ENCODE measurements around the gene WDR12.
"Not testable (repeated sequence)": the region's sequence is repeated elsewhere in the genome, so short reads cannot be mapped to it uniquely, and the experiment has no call there.

WDR12 gene

DNA sequence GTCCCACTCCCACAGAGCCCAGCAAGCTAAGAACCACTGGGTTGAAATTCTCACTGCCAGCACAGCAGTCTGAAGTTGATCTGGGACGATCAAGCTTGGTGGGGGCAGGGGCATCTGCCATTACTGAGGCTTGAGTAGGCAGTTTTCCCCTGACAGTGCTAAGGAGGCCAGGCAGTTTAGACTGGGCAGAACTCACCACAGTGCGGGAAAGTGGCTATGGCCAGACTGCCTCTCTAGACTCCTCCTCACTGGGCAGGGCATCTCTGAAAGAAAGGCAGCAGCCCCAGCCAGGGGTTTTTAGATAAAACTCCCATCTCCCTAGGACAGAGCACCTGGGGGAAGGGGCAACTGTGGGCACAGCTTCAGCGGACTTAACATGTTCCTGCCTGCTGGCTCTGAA, 62.1 kb downstream of the WDR12 start:
- not testable (repeated sequence) for H3K4me1 Mint-ChIP-seq (ENCODE audit: low read depth); H3K9me3 Mint-ChIP-seq; H3K36me3 Mint-ChIP-seq (ENCODE audit: low read depth); H3K27me3 Mint-ChIP-seq; H3K4me3 Mint-ChIP-seq; H3K27ac Mint-ChIP-seq

DNA sequence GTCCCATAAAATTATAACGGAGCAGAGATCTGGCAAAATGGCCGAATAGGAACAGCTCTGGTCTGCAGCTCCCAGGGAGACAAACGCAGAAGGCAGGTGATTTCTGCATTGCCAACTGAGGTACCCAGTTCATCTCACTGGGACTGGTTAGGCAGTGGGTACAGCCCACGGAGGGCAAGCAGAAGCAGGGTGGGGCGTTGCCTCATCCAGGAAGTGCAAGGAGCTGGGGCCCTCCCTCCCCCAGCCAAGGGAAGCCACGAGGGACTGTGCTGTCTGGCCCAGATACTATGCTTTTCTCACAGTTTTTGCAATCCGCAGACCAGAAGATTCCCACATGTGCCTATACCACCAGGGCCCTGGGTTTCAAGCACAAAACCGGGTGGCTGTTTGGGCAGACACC, 62.7 kb downstream of the WDR12 start:
- peaks cover 3% of the 10 kb centered on the region for H3K9me3 Mint-ChIP-seq
- H3K36me3 Mint-ChIP-seq (ENCODE audit: low read depth): no peaks in the 10 kb centered on the region
- peaks cover 7% of the 10 kb centered on the region for H3K4me1 Mint-ChIP-seq (ENCODE audit: low read depth)
- H3K4me3 Mint-ChIP-seq: no peak overlapping the region
- no peak overlapping the region for H3K27ac Mint-ChIP-seq
- H3K27me3 Mint-ChIP-seq: no peaks in the 10 kb centered on the region

DNA sequence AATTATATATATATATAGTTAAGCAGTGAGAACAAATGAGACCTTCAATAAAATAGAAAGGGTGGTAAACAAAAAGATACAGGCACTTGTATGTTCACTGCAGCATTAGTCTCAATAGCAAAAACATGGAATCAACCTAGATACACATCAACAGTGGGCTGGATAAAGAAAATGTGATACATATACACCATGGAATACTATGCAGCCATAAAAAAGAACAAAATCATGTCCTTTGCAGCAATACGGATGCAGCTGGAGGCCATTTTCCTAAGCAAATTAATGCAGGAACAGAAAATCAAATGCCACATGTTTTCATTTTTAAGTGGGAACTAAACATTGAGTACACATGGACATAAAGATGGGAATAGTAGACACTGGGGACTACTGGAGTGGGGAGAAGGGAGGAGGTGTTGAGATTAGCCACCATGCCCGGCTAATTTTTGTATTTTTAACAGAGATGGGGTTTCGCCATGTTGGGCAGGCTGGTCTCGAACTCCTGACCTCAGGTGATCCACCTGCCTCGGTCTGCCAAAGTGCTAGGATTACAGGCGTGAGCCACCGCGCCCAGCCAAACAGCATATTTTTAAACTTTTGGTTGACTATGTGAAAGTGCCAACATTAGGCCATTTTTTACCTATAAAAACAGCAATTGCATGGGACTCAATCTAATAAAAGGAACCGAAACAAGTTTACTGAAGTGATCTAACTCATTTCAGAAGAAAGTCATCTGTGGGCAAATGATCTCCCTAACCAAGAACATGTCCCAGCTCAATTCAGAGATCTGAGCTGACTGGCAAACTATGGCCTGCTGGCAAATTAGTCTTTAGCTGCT, 63.6 kb downstream of the WDR12 start:
- peaks cover 7% of the 10 kb centered on the region for H3K36me3 Mint-ChIP-seq (ENCODE audit: low read depth)
- peaks cover 7% of the 10 kb centered on the region for H3K9me3 Mint-ChIP-seq
- H3K27ac Mint-ChIP-seq: no peak overlapping the region
- H3K4me1 Mint-ChIP-seq (ENCODE audit: low read depth): peaks cover 7% of the 10 kb centered on the region
- H3K4me3 Mint-ChIP-seq: no peak overlapping the region
- no peaks in the 10 kb centered on the region for H3K27me3 Mint-ChIP-seq

DNA sequence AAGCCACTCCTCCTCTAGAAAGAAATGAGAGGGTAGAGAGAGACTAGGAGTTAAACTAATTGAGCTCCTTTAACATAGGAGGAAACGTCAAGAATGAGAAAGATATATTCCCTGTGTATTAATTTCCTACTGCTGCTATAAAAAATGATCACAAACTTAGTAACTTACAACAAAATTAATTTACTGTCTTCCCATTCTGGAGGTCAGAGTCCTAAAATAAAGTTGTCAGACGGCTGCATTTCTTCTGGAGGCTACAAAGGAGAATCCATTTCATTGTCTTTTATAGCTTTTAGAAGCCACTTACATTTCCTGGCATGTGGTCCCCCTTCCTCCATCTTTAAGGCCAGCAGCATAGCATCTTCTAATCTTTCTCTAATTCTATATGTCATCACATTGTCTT, 66.8 kb downstream of the WDR12 start:
- H3K4me3 Mint-ChIP-seq: no peak overlapping the region
- H3K27me3 Mint-ChIP-seq: no peaks in the 10 kb centered on the region
- peaks cover 14% of the 10 kb centered on the region for H3K36me3 Mint-ChIP-seq (ENCODE audit: low read depth)
- peaks cover 11% of the 10 kb centered on the region for H3K9me3 Mint-ChIP-seq
- no peak overlapping the region for H3K27ac Mint-ChIP-seq
- peaks cover 7% of the 10 kb centered on the region for H3K4me1 Mint-ChIP-seq (ENCODE audit: low read depth)

GRCh38 chr2:202842690-202843089, 68.8 kb downstream of the WDR12 start:
- H3K4me1 Mint-ChIP-seq (ENCODE audit: low read depth): no peaks in the 10 kb centered on the region
- no peaks in the 10 kb centered on the region for H3K27me3 Mint-ChIP-seq
- H3K4me3 Mint-ChIP-seq: no peak overlapping the region
- no peak overlapping the region for H3K27ac Mint-ChIP-seq
- H3K9me3 Mint-ChIP-seq: peaks cover 9% of the 10 kb centered on the region
- H3K36me3 Mint-ChIP-seq (ENCODE audit: low read depth): peaks cover 14% of the 10 kb centered on the region

DNA sequence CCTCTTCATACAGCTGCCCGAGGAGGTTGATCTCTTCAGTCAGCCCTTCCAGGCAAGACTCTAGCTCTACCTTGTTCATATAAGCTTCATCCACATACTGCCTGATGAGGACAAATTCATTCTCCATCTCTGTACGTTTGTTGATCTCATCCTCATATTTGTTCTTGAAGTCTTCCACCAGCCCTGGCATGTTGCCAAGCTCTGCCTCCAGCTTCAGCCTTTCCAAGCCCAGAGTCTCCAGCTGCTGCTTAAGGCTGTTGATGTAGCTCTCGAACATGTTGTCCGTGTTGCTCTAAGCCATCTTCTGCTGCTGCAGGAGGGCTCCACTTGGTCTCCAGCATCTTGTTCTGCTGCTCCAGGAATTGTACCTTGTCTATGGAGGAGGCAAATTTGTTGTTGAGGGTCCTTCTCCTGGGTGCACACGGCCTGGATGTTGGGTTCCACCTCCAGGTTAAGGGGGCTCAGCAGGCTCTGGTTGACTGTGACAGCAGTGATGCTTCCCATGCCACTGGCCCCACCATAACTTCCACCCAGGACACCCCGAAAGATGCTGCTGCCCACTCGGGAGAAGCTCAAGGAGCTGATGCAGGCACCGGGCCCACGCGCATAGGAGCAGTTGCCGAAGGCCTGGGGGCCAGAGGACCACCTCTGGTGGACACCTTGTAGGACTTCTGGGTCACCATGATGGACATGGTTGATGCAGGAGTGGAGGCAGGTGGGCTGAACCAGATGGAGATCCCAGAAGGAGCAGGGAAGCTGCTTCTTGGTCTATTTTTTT, 70.2 kb downstream of the WDR12 start:
- Mint-ChIP-seq H3K27ac (no peak overlapping the region), H3K36me3 (ENCODE audit: low read depth) (peaks cover 14% of the 10 kb centered on the region), H3K9me3 (peaks cover 9% of the 10 kb centered on the region), H3K4me3 (no peak overlapping the region), H3K4me1 (ENCODE audit: low read depth) (no peaks in the 10 kb centered on the region), H3K27me3 (no peaks in the 10 kb centered on the region)

- H3K4me1 Mint-ChIP-seq (ENCODE audit: low read depth): peaks cover 10% of the 10 kb centered on the region
- H3K9me3 Mint-ChIP-seq: no peaks in the 10 kb centered on the region
- no peak overlapping the region for H3K27ac Mint-ChIP-seq
- no peaks in the 10 kb centered on the region for H3K36me3 Mint-ChIP-seq (ENCODE audit: low read depth)
- H3K4me3 Mint-ChIP-seq: peak overlapping the region; percentile 19
- no peaks in the 10 kb centered on the region for H3K27me3 Mint-ChIP-seq
These were observed 79.9 kb downstream of the WDR12 start for GRCh38 chr2:202831242-202832220.

- Mint-ChIP-seq H3K4me3 (no peak overlapping the region), H3K36me3 (ENCODE audit: low read depth) (no peaks in the 10 kb centered on the region), H3K27ac (no peak overlapping the region), H3K27me3 (no peaks in the 10 kb centered on the region), H3K9me3 (no peaks in the 10 kb centered on the region), H3K4me1 (ENCODE audit: low read depth) (no peaks in the 10 kb centered on the region)
These were observed 86.6 kb downstream of the WDR12 start for GRCh38 chr2:202824901-202825300.
